ENCODE measurements around the gene EFR3B. TPM values are rescaled to one million over a fixed set of nuclear protein-coding genes. Genes with fewer than 3 reads are reported as not detected.

Gene EFR3B
- total and polyA plus RNA-seq, 2 of the 13 experiments (the other 11 are each of a cell fraction or from before 2014, with no cell fraction given): 0.42 TPM

DNA sequence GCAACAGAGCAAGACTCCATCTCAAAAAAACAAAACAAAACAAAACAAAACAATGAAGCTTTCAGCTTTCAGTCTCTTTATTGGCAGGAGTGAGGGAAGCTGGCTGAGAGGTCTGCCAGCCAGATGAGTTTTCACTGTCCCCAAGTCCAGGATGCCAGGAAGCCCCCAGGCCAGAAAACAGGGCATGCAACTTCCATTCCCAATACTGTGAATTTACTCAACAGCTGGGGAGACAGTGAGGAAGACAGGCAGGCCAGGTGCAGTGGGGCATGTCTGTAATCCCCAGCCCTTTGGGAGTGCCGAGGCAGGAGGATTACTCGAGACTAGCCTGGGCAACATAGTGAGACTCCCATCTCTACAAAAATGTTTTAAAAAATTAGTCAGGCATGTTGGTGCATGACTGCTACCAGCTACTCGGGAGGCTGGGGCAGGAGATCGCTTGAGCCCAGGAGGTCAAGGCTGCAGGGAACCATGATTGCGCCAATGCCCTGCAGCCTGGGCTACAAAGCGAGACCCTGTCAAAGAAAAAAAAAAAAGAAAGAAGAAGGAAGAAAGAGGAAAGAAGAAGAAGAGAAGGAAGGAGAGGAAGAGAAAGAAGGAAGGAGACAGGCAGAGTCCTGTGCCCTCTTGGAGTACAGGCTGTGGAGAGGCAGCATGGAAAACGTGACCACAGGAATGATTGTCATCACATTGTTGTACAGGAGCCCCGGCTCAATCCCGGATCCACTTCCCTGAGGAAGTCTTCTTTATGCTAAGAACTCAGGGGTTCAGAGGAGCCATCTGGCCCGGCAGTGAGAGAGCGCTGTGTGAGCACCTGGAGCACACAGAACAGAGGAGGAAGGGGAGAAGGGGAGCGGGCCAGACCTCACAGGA, 155.7 kb downstream of the EFR3B start (continued):
- TF ChIP-seq, protein P1, sequence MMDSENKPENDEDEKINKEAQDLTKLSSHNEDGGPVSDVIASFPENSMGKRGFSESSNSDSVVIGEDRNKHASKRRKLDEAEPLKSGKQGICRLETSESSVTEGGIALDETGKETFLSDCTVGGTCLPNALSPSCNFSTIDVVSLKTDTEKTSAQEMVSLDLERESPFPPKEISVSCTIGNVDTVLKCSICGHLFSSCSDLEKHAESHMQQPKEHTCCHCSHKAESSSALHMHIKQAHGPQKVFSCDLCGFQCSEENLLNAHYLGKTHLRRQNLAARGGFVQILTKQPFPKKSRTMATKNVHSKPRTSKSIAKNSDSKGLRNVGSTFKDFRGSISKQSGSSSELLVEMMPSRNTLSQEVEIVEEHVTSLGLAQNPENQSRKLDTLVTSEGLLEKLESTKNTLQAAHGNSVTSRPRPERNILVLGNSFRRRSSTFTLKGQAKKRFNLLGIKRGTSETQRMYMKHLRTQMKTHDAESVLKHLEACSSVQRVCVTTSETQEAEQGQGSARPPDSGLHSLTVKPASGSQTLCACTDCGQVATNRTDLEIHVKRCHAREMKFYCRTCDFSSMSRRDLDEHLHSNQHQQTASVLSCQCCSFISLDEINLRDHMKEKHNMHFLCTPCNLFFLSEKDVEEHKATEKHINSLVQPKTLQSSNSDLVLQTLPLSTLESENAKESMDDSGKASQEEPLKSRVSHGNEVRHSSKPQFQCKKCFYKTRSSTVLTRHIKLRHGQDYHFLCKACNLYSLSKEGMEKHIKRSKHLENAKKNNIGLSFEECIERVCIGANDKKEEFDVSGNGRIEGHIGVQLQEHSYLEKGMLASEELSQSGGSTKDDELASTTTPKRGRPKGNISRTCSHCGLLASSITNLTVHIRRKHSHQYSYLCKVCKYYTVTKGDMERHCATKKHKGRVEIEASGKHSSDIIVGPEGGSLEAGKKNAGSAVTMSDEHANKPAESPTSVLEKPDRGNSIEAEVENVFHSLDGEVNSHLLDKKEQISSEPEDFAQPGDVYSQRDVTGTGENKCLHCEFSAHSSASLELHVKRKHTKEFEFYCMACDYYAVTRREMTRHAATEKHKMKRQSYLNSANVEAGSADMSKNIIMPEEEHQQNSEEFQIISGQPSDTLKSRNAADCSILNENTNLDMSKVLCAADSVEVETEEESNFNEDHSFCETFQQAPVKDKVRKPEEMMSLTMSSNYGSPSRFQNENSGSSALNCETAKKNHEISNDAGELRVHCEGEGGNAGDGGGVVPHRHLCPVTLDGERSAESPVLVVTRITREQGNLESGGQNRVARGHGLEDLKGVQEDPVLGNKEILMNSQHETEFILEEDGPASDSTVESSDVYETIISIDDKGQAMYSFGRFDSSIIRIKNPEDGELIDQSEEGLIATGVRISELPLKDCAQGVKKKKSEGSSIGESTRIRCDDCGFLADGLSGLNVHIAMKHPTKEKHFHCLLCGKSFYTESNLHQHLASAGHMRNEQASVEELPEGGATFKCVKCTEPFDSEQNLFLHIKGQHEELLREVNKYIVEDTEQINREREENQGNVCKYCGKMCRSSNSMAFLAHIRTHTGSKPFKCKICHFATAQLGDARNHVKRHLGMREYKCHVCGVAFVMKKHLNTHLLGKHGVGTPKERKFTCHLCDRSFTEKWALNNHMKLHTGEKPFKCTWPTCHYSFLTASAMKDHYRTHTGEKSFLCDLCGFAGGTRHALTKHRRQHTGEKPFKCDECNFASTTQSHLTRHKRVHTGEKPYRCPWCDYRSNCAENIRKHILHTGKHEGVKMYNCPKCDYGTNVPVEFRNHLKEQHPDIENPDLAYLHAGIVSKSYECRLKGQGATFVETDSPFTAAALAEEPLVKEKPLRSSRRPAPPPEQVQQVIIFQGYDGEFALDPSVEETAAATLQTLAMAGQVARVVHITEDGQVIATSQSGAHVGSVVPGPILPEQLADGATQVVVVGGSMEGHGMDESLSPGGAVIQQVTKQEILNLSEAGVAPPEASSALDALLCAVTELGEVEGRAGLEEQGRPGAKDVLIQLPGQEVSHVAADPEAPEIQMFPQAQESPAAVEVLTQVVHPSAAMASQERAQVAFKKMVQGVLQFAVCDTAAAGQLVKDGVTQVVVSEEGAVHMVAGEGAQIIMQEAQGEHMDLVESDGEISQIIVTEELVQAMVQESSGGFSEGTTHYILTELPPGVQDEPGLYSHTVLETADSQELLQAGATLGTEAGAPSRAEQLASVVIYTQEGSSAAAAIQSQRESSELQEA (CRISPR knock-in tag; IDR thresholded peaks at IDR 0.05; ENCODE audit: not compliant biosample characterization): no peak
- TF ChIP-seq ZKSCAN8 (CRISPR knock-in tag; IDR thresholded peaks at IDR 0.05; ENCODE audit: borderline replicate concordance): no peak
- TF ChIP-seq, protein P2, sequence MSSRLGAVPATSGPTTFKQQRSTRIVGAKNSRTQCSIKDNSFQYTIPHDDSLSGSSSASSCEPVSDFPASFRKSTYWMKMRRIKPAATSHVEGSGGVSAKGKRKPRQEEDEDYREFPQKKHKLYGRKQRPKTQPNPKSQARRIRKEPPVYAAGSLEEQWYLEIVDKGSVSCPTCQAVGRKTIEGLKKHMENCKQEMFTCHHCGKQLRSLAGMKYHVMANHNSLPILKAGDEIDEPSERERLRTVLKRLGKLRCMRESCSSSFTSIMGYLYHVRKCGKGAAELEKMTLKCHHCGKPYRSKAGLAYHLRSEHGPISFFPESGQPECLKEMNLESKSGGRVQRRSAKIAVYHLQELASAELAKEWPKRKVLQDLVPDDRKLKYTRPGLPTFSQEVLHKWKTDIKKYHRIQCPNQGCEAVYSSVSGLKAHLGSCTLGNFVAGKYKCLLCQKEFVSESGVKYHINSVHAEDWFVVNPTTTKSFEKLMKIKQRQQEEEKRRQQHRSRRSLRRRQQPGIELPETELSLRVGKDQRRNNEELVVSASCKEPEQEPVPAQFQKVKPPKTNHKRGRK (CRISPR knock-in tag; IDR thresholded peaks at IDR 0.05): no peak
- TF ChIP-seq TEAD3 (CRISPR knock-in tag; optimal IDR thresholded peaks at IDR 0.05; ENCODE audit: borderline replicate concordance): no peak
- TF ChIP-seq ASH2L (IDR thresholded peaks at IDR 0.05; ENCODE audit: insufficient read length, low read depth, low read length): no peak
- TF ChIP-seq, protein P3, sequence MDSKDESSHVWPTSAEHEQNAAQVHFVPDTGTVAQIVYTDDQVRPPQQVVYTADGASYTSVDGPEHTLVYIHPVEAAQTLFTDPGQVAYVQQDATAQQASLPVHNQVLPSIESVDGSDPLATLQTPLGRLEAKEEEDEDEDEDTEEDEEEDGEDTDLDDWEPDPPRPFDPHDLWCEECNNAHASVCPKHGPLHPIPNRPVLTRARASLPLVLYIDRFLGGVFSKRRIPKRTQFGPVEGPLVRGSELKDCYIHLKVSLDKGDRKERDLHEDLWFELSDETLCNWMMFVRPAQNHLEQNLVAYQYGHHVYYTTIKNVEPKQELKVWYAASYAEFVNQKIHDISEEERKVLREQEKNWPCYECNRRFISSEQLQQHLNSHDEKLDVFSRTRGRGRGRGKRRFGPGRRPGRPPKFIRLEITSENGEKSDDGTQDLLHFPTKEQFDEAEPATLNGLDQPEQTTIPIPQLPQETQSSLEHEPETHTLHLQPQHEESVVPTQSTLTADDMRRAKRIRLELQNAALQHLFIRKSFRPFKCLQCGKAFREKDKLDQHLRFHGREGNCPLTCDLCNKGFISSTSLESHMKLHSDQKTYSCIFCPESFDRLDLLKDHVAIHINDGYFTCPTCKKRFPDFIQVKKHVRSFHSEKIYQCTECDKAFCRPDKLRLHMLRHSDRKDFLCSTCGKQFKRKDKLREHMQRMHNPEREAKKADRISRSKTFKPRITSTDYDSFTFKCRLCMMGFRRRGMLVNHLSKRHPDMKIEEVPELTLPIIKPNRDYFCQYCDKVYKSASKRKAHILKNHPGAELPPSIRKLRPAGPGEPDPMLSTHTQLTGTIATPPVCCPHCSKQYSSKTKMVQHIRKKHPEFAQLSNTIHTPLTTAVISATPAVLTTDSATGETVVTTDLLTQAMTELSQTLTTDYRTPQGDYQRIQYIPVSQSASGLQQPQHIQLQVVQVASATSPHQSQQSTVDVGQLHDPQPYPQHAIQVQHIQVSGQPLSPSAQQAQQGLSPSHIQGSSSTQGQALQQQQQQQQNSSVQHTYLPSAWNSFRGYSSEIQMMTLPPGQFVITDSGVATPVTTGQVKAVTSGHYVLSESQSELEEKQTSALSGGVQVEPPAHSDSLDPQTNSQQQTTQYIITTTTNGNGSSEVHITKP (CRISPR knock-in tag; IDR thresholded peaks at IDR 0.05; ENCODE audit: low read depth): no peak
- TF ChIP-seq HNRNPK (IDR thresholded peaks at IDR 0.05; ENCODE audit: low read depth, low read length, poor library complexity, severe bottlenecking): no peak
- no peak for TF ChIP-seq BORCS8-MEF2B (CRISPR knock-in tag; IDR thresholded peaks at IDR 0.05)
- TF ChIP-seq MXD4 (CRISPR knock-in tag; IDR thresholded peaks at IDR 0.05): no peak
- no peak for TF ChIP-seq TBL1XR1 (IDR thresholded peaks at IDR 0.05; ENCODE audit: borderline replicate concordance, low read length, partially characterized antibody)
- no peak for TF ChIP-seq GABPA (IDR thresholded peaks at IDR 0.05; ENCODE audit: low read depth, low read length)
- no peak for TF ChIP-seq GABPA (CRISPR knock-in tag; IDR thresholded peaks at IDR 0.05; ENCODE audit: low read depth)
- TF ChIP-seq RAD51 (IDR thresholded peaks at IDR 0.05; ENCODE audit: borderline replicate concordance): peak; percentile 90; the same call in 1 of the 2 replicates
- TF ChIP-seq SMC3 (IDR thresholded peaks at IDR 0.05; ENCODE audit: low read length): no peak
- TF ChIP-seq NFYC (CRISPR knock-in tag; IDR thresholded peaks at IDR 0.05): no peak
